Stimulated activated CD4-positive, alpha-beta T cell treated with anti-CD3 and anti-CD28 coated beads, TNF-alpha, amount 100 ng/mL, for 48 hours (primary cell): Measurements from ENCODE around the gene TEAD4.

Experiments
- DNase-seq, 3 donors: peaks; one replicate each; pipeline ENCODE4 v3.0.0-alpha.2; 2020; ENCODE audit warnings: low read depth in 3 of 3

Gene TEAD4

GRCh38 chr12:3000548-3001275 is 41.5 kb downstream of the TEAD4 start:
- no peak for DNase-seq

DNA sequence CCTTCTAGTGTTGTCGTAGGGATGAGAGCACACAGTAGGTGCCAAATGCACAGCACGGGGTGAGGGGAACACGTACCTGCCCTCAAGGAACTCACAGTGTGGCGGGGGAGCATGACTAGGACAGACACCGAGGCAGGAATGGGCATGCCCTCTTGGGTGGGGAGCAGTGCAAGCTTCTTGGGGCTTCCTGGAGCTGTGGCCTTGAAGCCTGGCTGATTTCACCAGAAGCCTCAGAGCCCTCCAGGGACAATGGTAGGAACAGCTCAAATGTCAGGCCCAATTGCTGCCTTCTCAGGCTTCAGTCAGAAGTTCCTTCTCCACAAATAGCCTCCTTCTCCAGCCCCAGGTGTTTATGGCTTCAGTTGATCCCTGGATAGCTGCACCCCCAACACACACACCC is 43.4 kb downstream of the TEAD4 start:
- no peak for DNase-seq

DNA sequence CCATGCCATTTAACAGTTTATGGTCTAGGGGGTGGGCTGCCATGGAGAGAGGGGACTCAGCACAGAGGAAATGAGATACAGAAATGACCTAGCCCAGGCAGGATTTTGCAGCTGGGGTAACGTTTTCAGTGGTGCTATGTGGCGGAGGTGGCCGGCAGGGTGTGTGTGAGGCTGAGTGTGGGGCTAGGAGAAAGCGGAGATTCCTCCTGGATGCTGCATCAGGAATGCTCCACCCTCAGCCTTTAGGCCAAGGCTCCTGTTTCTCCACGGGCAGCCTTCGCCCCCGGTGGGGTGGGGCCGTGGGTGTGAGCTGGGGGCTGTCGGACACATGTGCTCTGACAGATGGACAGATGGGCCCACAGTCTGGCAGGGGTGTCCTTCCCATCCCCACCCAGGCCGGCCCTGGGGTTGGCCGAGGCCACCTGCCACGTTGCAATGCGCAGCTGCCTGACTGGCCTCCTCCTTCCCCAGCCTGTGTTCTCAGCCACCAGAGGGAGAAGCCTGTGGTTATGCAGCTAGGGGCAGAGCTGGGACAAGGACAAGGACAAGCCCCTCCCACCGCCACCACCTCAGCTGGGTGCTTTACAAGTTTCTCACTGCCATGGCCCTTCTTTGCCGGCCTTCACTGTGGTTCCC is 44.3 kb downstream of the TEAD4 start:
- no peak for DNase-seq

GRCh38 chr12:3004655-3005565 is 45.7 kb downstream of the TEAD4 start:
- DNase-seq, result no peak

- DNase-seq, result no peak
Measured at GRCh38 chr12:3005736-3006135, 46.5 kb downstream of the TEAD4 start.

GRCh38 chr12:3009780-3010179 is 50.6 kb downstream of the TEAD4 start:
- no peak for DNase-seq

- no peak for DNase-seq
Measured at GRCh38 chr12:3010214-3010930, 51.2 kb downstream of the TEAD4 start.

- no peak for DNase-seq
Measured at GRCh38 chr12:3012786-3013185, 53.6 kb downstream of the TEAD4 start.

DNA sequence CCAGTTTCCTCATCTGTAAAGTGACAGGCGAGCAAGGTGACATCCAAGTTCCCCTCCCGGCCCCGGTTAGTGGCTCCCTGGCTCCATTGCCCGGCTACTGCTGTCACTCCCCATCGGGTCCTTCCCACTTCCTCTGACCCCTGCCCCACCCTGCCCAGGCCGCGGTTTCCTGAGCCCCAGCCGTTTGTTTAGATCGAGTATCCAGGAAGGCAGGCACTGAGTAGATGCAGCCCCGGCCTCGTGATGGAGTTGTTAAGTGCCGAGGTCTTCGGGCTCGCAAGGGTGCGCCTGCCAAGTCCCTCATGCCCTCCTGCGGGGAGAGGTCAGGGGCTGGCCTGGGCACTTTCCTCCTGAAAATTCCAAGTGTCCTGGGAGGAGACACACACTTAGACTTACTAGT is 55.4 kb downstream of the TEAD4 start:
- no peak for DNase-seq

DNA sequence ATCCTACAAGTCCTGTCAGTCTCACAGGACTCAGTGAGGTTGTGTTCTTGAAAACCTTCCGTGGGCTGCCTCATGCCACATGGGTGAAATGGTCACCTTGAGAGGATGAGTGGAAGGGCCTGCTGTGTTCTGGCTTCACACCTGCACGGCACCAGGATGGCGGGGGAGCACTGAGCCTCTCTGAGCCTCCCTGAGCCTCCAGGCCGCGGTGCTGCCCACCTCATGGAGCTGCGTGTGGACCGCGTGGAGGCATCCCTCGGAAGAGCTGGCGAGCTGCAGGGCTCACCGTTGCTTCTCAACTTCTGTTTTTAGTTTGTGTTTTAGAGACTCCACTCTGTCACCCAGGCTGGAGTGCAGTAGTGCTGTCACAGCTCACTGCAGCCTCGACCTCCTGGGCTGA is 56.2 kb downstream of the TEAD4 start:
- DNase-seq, result no peak

GRCh38 chr12:3016191-3016590 is 57.0 kb downstream of the TEAD4 start:
- no peak for DNase-seq

DNA sequence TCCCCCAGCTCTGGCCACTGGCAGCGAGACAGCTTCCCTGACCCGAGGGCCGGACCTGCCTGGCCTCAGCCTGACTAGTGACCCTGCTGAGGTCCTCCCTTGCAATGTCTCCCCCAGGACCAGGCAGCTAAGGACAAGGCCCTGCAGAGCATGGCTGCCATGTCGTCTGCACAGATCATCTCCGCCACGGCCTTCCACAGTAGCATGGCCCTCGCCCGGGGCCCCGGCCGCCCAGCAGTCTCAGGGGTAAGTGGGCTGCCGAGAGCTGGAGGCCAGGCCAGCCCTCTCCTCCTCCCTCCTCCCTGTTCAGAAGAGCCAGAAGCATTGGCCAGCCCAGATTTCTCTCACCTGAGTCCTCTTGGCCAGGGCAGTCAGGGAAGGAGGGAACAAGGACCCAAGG is 58.1 kb downstream of the TEAD4 start:
- no peak for DNase-seq

DNA sequence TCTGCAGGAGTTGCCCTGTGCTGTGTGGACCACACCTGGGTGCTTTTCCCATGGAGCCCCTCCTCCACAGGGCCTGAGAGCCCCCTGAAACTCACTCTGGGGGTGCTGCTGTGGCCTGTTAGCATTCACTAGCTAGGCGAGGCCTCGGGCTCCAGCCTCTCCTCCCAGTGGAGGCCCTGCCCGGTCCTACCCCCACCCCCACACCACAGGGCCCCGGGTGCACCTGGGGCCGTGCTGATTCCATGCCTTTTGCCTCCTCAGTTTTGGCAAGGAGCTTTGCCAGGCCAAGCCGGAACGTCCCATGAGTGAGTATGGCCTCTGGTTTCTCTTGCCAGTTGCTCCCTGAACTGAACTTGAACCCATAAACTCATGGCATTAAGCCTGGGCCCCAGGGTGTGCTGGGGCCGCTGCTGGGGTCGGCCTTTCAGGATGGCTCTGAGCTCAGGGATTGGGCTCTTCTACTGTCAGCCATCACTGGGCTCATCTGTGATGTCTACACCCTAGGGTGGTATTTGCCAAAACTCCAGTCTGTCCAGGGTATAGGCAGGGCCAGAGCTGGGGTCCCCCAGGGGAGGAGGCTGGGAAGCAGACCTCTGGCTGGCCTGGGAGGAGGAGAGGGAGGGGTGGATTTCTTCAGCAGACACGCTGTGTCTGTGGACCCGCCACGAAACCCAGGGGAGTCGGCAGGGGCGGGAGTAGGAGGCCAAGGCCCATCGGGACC is 59.2 kb downstream of the TEAD4 start:
- no peak for DNase-seq

DNA sequence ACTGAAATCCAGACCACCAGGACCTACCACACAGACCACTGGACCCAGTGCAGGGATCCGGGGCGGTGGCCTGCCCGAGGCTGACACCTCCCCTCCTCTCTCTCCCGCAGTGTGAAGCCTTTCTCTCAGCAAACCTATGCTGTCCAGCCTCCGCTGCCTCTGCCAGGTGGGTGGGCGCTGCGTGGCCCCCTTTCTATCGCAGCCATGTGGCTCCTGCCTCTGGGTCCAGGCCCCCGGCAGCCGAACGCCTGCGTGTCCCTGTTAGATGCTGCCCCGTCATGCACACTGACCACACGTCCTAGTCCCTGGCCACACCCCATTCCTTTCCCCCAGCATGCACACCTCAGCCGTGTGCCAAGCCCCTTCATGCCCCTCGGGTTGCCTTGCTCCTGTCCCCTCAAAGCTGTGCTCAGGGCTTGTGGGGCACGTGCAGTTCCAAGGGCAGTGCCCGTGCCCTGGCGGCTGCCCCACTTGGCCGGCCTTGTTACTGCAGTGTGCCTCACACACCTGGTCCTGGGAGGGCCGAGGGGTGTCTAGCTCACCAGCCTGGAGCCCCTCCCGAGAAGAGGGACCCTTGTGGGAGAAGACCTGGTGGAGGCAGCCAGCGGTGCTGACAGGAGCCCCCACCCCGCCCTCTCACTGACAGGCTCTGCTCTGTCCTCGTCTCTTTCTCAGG is 59.9 kb downstream of the TEAD4 start:
- DNase-seq, result no peak

DNA sequence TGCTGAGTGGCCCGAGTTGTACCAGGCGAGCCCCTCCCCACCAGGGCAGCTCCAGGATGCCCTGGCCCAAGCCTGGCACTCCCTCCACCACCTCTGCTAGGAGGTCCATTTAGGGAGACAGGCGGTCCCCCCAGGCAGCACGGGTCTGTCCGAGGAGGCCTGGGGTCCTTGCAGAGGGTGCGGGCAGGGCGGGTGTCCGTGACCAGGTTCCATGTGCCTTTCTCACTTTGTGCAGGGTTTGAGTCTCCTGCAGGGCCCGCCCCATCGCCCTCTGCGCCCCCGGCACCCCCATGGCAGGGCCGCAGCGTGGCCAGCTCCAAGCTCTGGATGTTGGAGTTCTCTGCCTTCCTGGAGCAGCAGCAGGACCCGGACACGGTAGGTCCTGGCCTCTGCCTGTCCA is 61.2 kb downstream of the TEAD4 start:
- no peak for DNase-seq

- DNase-seq, result no peak
Measured at GRCh38 chr12:3020850-3021435, 61.7 kb downstream of the TEAD4 start.

DNA sequence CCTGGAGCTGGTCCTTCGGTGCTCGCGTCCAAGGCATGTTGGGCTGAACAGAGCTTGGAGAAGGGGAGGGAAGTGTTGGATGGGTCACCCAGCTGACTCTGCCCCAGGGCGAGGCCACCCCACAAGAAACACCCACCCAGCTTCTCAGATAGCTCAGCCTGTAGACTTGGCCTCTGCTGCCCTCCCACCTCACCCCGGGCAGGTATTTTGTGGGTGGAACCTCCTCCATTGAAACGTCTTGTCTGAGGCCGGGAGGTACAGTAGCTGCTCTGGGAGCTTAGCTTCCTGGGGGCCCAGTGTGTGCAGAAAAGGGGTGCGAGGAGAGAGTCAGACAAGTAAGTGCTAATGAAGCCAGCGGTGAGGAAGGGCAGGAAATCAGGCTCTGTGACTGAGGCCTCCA is 63.2 kb downstream of the TEAD4 start:
- no peak for DNase-seq

GRCh38 chr12:3022961-3023360 is 63.8 kb downstream of the TEAD4 start:
- DNase-seq, result no peak

- DNase-seq, result no peak
Measured at GRCh38 chr12:3028108-3028507, 68.9 kb downstream of the TEAD4 start.

GRCh38 chr12:3030821-3031429 is 71.7 kb downstream of the TEAD4 start:
- DNase-seq, result no peak
